Keratinocyte (primary cell): Measurements from ENCODE around the gene CCRL2.

Source experiments
- CTCF ChIP-seq, 3 experiments: IDR thresholded peaks in 1 of 3; conservative IDR thresholded peaks in 1 of 3; optimal IDR thresholded peaks in 1 of 3; 2 replicates in 2 of 3; 3 replicates in 1 of 3; pipeline versions ENCODE3 to v1.5.1; 2011; ENCODE audit warnings: low read length in 3 of 3, mild to moderate bottlenecking in 3 of 3, moderate library complexity in 2 of 3, control low read depth in 1 of 3, inconsistent platforms in 1 of 3; ENCODE audit not compliant: insufficient read depth in 2 of 3; ENCODE audit errors: extremely low read depth in 1 of 3
- EZH2 ChIP-seq: IDR thresholded peaks from one replicate; pipeline ENCODE4 v1.6.1; 2012; ENCODE audit warnings: inconsistent platforms, mild to moderate bottlenecking, low read length, moderate library complexity

GRCh38 chr3:46359733-46360493 is 47.1 kb upstream of the CCRL2 start:
- TF ChIP-seq CTCF (optimal IDR thresholded peaks at IDR 0.05 in 1 of 3, IDR thresholded peaks at IDR 0.05 in 1 of 3, conservative IDR thresholded peaks at IDR 0.05 in 1 of 3; ENCODE audit: extremely low read depth in 1 of 3, insufficient read depth in 2 of 3, low read length in 3 of 3) (no peak), EZH2 (no peak)
